ENCODE measurements around the gene PARD3.

GRCh38 chr10:34802692-34803091, 12.4 kb downstream of the PARD3 start:
- no peak for TF ChIP-seq CTCF (IDR thresholded peaks at IDR 0.05)
- TF ChIP-seq JUNB (IDR thresholded peaks at IDR 0.05) = no peak
- no peak for TF ChIP-seq RCOR1 (IDR thresholded peaks at IDR 0.05; ENCODE audit: low read depth, low read length)
- no peak for TF ChIP-seq ZFP36 (IDR thresholded peaks at IDR 0.05; ENCODE audit: borderline replicate concordance, partially characterized antibody)
- no peak for TF ChIP-seq EP300 (IDR thresholded peaks at IDR 0.05)
- no peak for TF ChIP-seq POLR2A (IDR thresholded peaks at IDR 0.05; ENCODE audit: low read length)
- TF ChIP-seq MAFK (IDR thresholded peaks at IDR 0.05; ENCODE audit: partially characterized antibody) = no peak
- no peak for TF ChIP-seq REST (IDR thresholded peaks at IDR 0.05)
- TF ChIP-seq PHF8 (IDR thresholded peaks at IDR 0.05; ENCODE audit: borderline replicate concordance, low read depth) = no peak

Data from A549 (cell line).